NCI-H2029 (cell line): ENCODE results near the gene ZNF486.
"Not testable (repeated sequence)": the region's sequence is repeated elsewhere in the genome, so short reads cannot be mapped to it uniquely, and the experiment has no call there.

Experiments used
- DNase-seq: peaks from one replicate; lab custom pipeline; 2025; lab: John Stamatoyannopoulos, UW

ZNF486 gene

GRCh38 chr19:20235156-20235555 is 68.1 kb downstream of the ZNF486 start:
- no peak for DNase-seq

GRCh38 chr19:20237773-20238623 is 71.0 kb downstream of the ZNF486 start:
- peak; percentile 96 for DNase-seq

GRCh38 chr19:20243629-20244028 is 76.6 kb downstream of the ZNF486 start:
- no peak for DNase-seq

- DNase-seq = no peak
These were observed 77.3 kb downstream of the ZNF486 start for GRCh38 chr19:20244356-20244755.

GRCh38 chr19:20245309-20245708 is 78.3 kb downstream of the ZNF486 start:
- DNase-seq = no peak

- no peak for DNase-seq
These were observed 80.1 kb downstream of the ZNF486 start for GRCh38 chr19:20247016-20247683.

- DNase-seq = not testable (repeated sequence)
These were observed 81.2 kb downstream of the ZNF486 start for GRCh38 chr19:20248258-20248657.
